HepG2 (cell line): Measurements from ENCODE around the gene BCDIN3D. TPM values are rescaled to one million over a fixed set of nuclear protein-coding genes. Genes with fewer than 3 reads are reported as not detected.

Experiments used
- ATAC-seq: fragments of 200-7000 bp; cut with Tn5 transposase; 3 replicates; pipeline ENCODE4 v1.9.1; 2020; ENCODE audit warnings: mild to moderate bottlenecking, moderate library complexity
- BruUV-seq: library from RNA; stranded (reverse); fragments of 400-500 nt; replicated peaks from 2 replicates; lab custom pipeline; 2021; lab: Mats Ljungman, UMichigan
- CTCF ChIA-PET: fragments of 300-600 bp; formaldehyde crosslinking; extraction: SDS; loops from one replicate; lab custom pipeline; 2021; ENCODE audit warnings: low total read pairs, inconsistent platforms, low intra/inter-chr PET ratio; lab: Yijun Ruan, JAX
- POLR2A ChIA-PET: fragments of 350-600 bp; sonication (Branson Sonifier 250); formaldehyde crosslinking; loops from one replicate; lab custom pipeline; 2020; ENCODE audit warnings: antibody characterized with exemption, inconsistent platforms; lab: Yijun Ruan, JAX
- DNase-seq: peaks from one replicate; pipeline ENCODE4 v3.0.0-alpha.2; 2015; ENCODE audit warnings: low spot score
- FAIRE-seq: peaks from 3 replicates; lab custom pipeline; 2011; peaks lifted over from hg19 to GRCh38; lab: Jason Lieb, UNC
- H2AFZ ChIP-seq: one replicate; pipeline ENCODE4 v1.6.1; 2011; ENCODE audit warnings: low read length, inconsistent platforms
- H3K27ac ChIP-seq: fragments of 300-600 bp; 3 replicates; pipeline ENCODE4 v1.8.0; 2011; ENCODE audit warnings: mixed run types, mild to moderate bottlenecking, mixed read lengths, low read length, inconsistent platforms; ENCODE audit not compliant: insufficient read depth; ENCODE audit errors: extremely low read length
- H3K27me3 ChIP-seq, 2 experiments: fragments of 200-600 bp in 1 of 2; 2 replicates in 1 of 2; 3 replicates in 1 of 2; pipeline versions ENCODE4 v1.6.0 to v1.8.0; 2011; ENCODE audit warnings: low read length in 2 of 2, mild to moderate bottlenecking in 2 of 2, moderate library complexity in 2 of 2, inconsistent platforms in 1 of 2; ENCODE audit not compliant: insufficient read depth in 2 of 2, control insufficient read depth in 1 of 2
- H3K36me3 ChIP-seq, 2 experiments: fragments of 200-600 bp in 1 of 2; replicated peaks in 1 of 2; 2 replicates in 1 of 2; 3 replicates in 1 of 2; pipeline versions ENCODE4 v1.5.1 to v1.8.0; 2011; ENCODE audit warnings: low read length in 2 of 2, inconsistent platforms in 1 of 2; ENCODE audit not compliant: insufficient read depth in 2 of 2, control insufficient read depth in 1 of 2
- H3K4me1 ChIP-seq: 2 replicates; pipeline ENCODE4 v1.5.1; 2012; ENCODE audit warnings: low read length, inconsistent platforms; ENCODE audit not compliant: insufficient read depth
- H3K4me2 ChIP-seq: 2 replicates; pipeline ENCODE4 v1.6.0; 2011; ENCODE audit warnings: low read depth, low read length, inconsistent platforms
- H3K4me3 ChIP-seq, 3 experiments: fragments of 200-600 bp in 1 of 3; sonication (generic), shearing (Covaris generic) in 1 of 3; replicated peaks in 1 of 3; 2 replicates each; pipeline ENCODE4 v1.5.1; 2011 to 2016; ENCODE audit warnings: low read length in 3 of 3, inconsistent platforms in 2 of 3, low read depth in 2 of 3, mild to moderate bottlenecking in 2 of 3, control low read depth in 1 of 3, mixed read lengths in 1 of 3; ENCODE audit not compliant: insufficient read depth in 1 of 3
- H3K79me2 ChIP-seq: one replicate; pipeline ENCODE4 v1.6.1; 2011; ENCODE audit warnings: low read length, inconsistent platforms; ENCODE audit not compliant: insufficient read depth
- H3K9ac ChIP-seq: 2 replicates; pipeline ENCODE4 v1.6.0; 2011; ENCODE audit warnings: mild to moderate bottlenecking, low read depth, low read length, inconsistent platforms; ENCODE audit not compliant: insufficient read depth
- H3K9me3 ChIP-seq: 2 replicates; pipeline ENCODE4 v1.5.1; 2012; ENCODE audit warnings: mild to moderate bottlenecking, low read length
- H4K20me1 ChIP-seq: 2 replicates; pipeline ENCODE4 v1.6.0; 2011; ENCODE audit warnings: inconsistent platforms, mild to moderate bottlenecking, low read length, moderate library complexity; ENCODE audit not compliant: insufficient read depth
- CREB1 ChIP-seq, 2 experiments: fragments of 450-650 bp in 1 of 2; IDR thresholded peaks; 2 replicates each; pipeline ENCODE4 v1.6.1; 2016 to 2017; ENCODE audit warnings: control low read depth in 1 of 2, mild to moderate bottlenecking in 1 of 2, missing compliant biosample characterization in 1 of 2, missing genetic modification characterization in 1 of 2
- DZIP1 ChIP-seq: sonication (generic); formaldehyde crosslinking; IDR thresholded peaks from 2 replicates; pipeline ENCODE4 v1.5.0; 2020; ENCODE audit warnings: mild to moderate bottlenecking, missing genetic modification reagents
- ELK4 ChIP-seq: sonication (generic); formaldehyde crosslinking; IDR thresholded peaks from 2 replicates; pipeline ENCODE4 v1.9.0; 2021; ENCODE audit warnings: missing genetic modification reagents, borderline replicate concordance
- ESRRA ChIP-seq: sonication (generic); formaldehyde crosslinking; IDR thresholded peaks from 2 replicates; pipeline ENCODE4 v1.5.1; 2020; ENCODE audit warnings: mild to moderate bottlenecking, low read depth, missing genetic modification reagents
- HDAC1 ChIP-seq: sonication (generic); formaldehyde crosslinking; IDR thresholded peaks from 2 replicates; pipeline ENCODE4 v1.5.1; 2020; ENCODE audit warnings: mild to moderate bottlenecking, missing genetic modification reagents
- KAT8 ChIP-seq: IDR thresholded peaks from 2 replicates; pipeline ENCODE4 v1.6.1; 2016; ENCODE audit warnings: missing genetic modification reagents, missing compliant biosample characterization
- MTF1 ChIP-seq: sonication (generic); formaldehyde crosslinking; IDR thresholded peaks from 2 replicates; pipeline ENCODE4 v1.5.0; 2020; ENCODE audit warnings: missing genetic modification reagents
- MXD4 ChIP-seq: IDR thresholded peaks from 2 replicates; pipeline ENCODE4 v1.6.1; 2016; ENCODE audit warnings: mild to moderate bottlenecking, missing biosample characterization, missing genetic modification reagents
- NONO ChIP-seq, 2 experiments: fragments of 450-650 bp in 1 of 2; sonication (generic) in 1 of 2; formaldehyde crosslinking in 1 of 2; IDR thresholded peaks in 1 of 2; conservative IDR thresholded peaks in 1 of 2; 2 replicates each; pipeline versions ENCODE4 v1.6.1 to v1.8.0; 2017 to 2022; ENCODE audit warnings: mild to moderate bottlenecking in 1 of 2, missing genetic modification reagents in 1 of 2, moderate library complexity in 1 of 2
- SATB2 ChIP-seq: sonication (generic); formaldehyde crosslinking; IDR thresholded peaks from 2 replicates; pipeline ENCODE4 v1.5.0; 2020; ENCODE audit warnings: missing genetic modification reagents
- SMAD1 ChIP-seq: sonication (generic); formaldehyde crosslinking; IDR thresholded peaks from 2 replicates; pipeline ENCODE4 v1.4.0; 2020; ENCODE audit warnings: missing genetic modification reagents, low read depth, mild to moderate bottlenecking, borderline replicate concordance
- SMARCE1 ChIP-seq: fragments of 450-650 bp; IDR thresholded peaks from 2 replicates; pipeline ENCODE4 v1.6.1; 2017; ENCODE audit warnings: borderline replicate concordance
- TCF7L2 ChIP-seq: IDR thresholded peaks from 2 replicates; pipeline ENCODE4 v1.6.1; 2011; ENCODE audit warnings: mild to moderate bottlenecking, low read depth, low read length, moderate library complexity
- ZNF180 ChIP-seq: sonication (generic); formaldehyde crosslinking; IDR thresholded peaks from 2 replicates; pipeline ENCODE4 v1.4.0; 2020; ENCODE audit warnings: low read depth, missing genetic modification reagents, borderline replicate concordance
- ZNF280B ChIP-seq: sonication (generic); formaldehyde crosslinking; IDR thresholded peaks from 2 replicates; pipeline ENCODE4 v1.5.0; 2020; ENCODE audit warnings: missing genetic modification reagents, mild to moderate bottlenecking, borderline replicate concordance
- ZNF335 ChIP-seq: sonication (generic); formaldehyde crosslinking; IDR thresholded peaks from 2 replicates; pipeline ENCODE4 v1.4.0; 2020; ENCODE audit warnings: missing genetic modification reagents
- ZNF562 ChIP-seq: sonication (generic); formaldehyde crosslinking; IDR thresholded peaks from 2 replicates; pipeline ENCODE4 v1.8.0; 2022; ENCODE audit warnings: missing genetic modification reagents, borderline replicate concordance
- ZNF740 ChIP-seq: sonication (generic); formaldehyde crosslinking; IDR thresholded peaks from 2 replicates; pipeline ENCODE4 v1.4.0; 2020; ENCODE audit warnings: missing genetic modification reagents
- WGBS: methylation state at CpG from one replicate; pipeline ENCODE4 v1.1.6; 2017; ENCODE audit warnings: low lambda C conversion rate; 5-methylcytosine and 5-hydroxymethylcytosine counted together
- in situ Hi-C: cut with HindIII; loops from 2 replicates; pipeline ENCODE4 v1.10.0; 2017; ENCODE audit warnings: low pct_unique_long_range_greater_than_20kb; ENCODE audit not compliant: extremely low pct_ligation_motif_present
- intact Hi-C: fragments of 100-400 bp; cut with micrococcal nuclease; formaldehyde crosslinking; loops from one replicate; pipeline ENCODE4 v1.10.0; 2022; ENCODE audit not compliant: unreplicated experiment
- polyA plus RNA-seq, 8 experiments: library from polyadenylated mRNA; depleted of rRNA in 3 of 8; stranded (reverse) in 7 of 8; unstranded in 1 of 8; fragments of >200 nt; fragmentation: Illumina TruSeq in 4 of 8; extraction: Trizol in 4 of 8; gene quantifications; 2 replicates each; pipeline versions ENCODE4 v1.2.1 to v1.2.3, GENCODE V29; 2011 to 2016; ENCODE audit warnings: low read depth in 4 of 8, missing spikeins in 1 of 8, mixed read lengths in 1 of 8; ENCODE audit not compliant: insufficient read depth in 1 of 8
- total RNA-seq, 5 experiments: library from RNA; depleted of rRNA; stranded (reverse); fragments of >200 nt; fragmentation: Illumina TruSeq; extraction: Trizol; gene quantifications; 2 replicates each; pipeline ENCODE4 v1.2.3, GENCODE V29; 2016; ENCODE audit warnings: low read depth in 1 of 5

BCDIN3D gene
- total and polyA plus RNA-seq, 2 of the 13 experiments (the other 11 are each of a cell fraction or from before 2014, with no cell fraction given): 2.2 to 2.5 TPM

GRCh38 chr12:49827051-49827400 lies 15.9 kb downstream of the BCDIN3D start (continued):
- no peak for TF ChIP-seq ELK4 (CRISPR knock-in tag)
- no peak for TF ChIP-seq ESRRA (CRISPR knock-in tag)
- no peak for TF ChIP-seq ZNF562 (CRISPR knock-in tag)
- TF ChIP-seq ZNF180 (CRISPR knock-in tag): no peak
- TF ChIP-seq SATB2 (CRISPR knock-in tag): no peak
- 0 out of 2 replicates have a peak, but pooled peaks have one; percentile 7 for TF ChIP-seq HDAC1 (CRISPR knock-in tag)

- ChIA-PET POLR2A (interaction anchor here (1.6 to 2.1 kb wide), 2 partner anchors 10 to 85 kb away, joined by 4 to 5 read pairs; partner anchors contain the start of gene TMBIM6), CTCF (no interaction called here)
- in situ Hi-C loops: loop anchor here (5.0 kb wide), 1 partner anchor 34 kb away; no protein-coding TSS in a partner anchor
- Histone ChIP-seq H3K4me2 (no peak overlapping the region), H3K9ac (no peak overlapping the region), H3K27me3 (no peaks in the 10 kb centered on the region; a peak in 1 of 5 replicates), H4K20me1 (peaks cover 11% of the 10 kb centered on the region), H3K4me1 (peaks cover 67% of the 10 kb centered on the region), H2AFZ (no peak overlapping the region), H3K27ac (no peak overlapping the region), H3K36me3 (peaks cover 0 to 4% of the 10 kb centered on the region in 2 experiments; a peak in 1 of 5 replicates), H3K79me2 (peaks cover 28% of the 10 kb centered on the region), H3K9me3 (no peaks in the 10 kb centered on the region), H3K4me3 (no peak overlapping the region)
- intact Hi-C loops: no loop called here
- no peak for ATAC-seq
- BruUV-seq: no TSS peak
- FAIRE-seq: no peak
- DNase-seq: no peak
- WGBS: 89% methylated on average over 2 of the region's 4 CpGs
- TF ChIP-seq SMAD1 (CRISPR knock-in tag) (no peak), SMARCE1 (no peak), ZNF335 (no peak), ZNF740 (CRISPR knock-in tag) (no peak), CREB1 (IDR thresholded peaks at IDR 0.05) (no peak), CREB1 (CRISPR knock-in tag; IDR thresholded peaks at IDR 0.05) (no peak), ZNF280B (CRISPR knock-in tag) (no peak), MTF1 (no peak), NONO (IDR thresholded peaks at IDR 0.05) (no peak), NONO (CRISPR knock-in tag; conservative IDR thresholded peaks at IDR 0.05) (no peak), DZIP1 (CRISPR knock-in tag) (no peak), TCF7L2 (no peak), KAT8 (CRISPR knock-in tag) (no peak), MXD4 (no peak)
Observed at GRCh38 chr12:49825971-49826421, 16.9 kb downstream of the BCDIN3D start.
